SJSA1 (cell line): ENCODE data around the gene RGL4. TPM values are rescaled to one million over a fixed set of nuclear protein-coding genes. Genes with fewer than 3 reads are reported as not detected.
"Not testable (repeated sequence)": the region's sequence is repeated elsewhere in the genome, so short reads cannot be mapped to it uniquely, and the experiment has no call there.

ENCODE experiments used
- DNase-seq, 2 experiments: peaks; one replicate each; pipeline ENCODE4 v3.0.0-alpha.2; 2015 to 2020; ENCODE audit warnings: low spot score in 2 of 2, low read depth in 1 of 2
- H3K27ac ChIP-seq: fragments of 250-450 bp; sonication (Bioruptor Pico); 2 replicates; pipeline ENCODE4 v1.5.1; 2020; ENCODE audit warnings: mild to moderate bottlenecking, moderate library complexity
- H3K27me3 ChIP-seq: fragments of 250-450 bp; sonication (Bioruptor Pico); replicated peaks from 2 replicates; pipeline ENCODE4 v1.5.1; 2020; ENCODE audit warnings: mild to moderate bottlenecking, moderate library complexity
- H3K36me3 ChIP-seq: fragments of 250-450 bp; sonication (Bioruptor Pico); 2 replicates; pipeline ENCODE4 v1.5.1; 2020; ENCODE audit warnings: mild to moderate bottlenecking
- H3K4me1 ChIP-seq: fragments of 250-450 bp; sonication (Bioruptor Pico); replicated peaks from 2 replicates; pipeline ENCODE4 v1.6.1; 2021; ENCODE audit warnings: mild to moderate bottlenecking
- H3K4me3 ChIP-seq: fragments of 250-450 bp; sonication (Bioruptor Pico); 2 replicates; pipeline ENCODE4 v1.5.1; 2020; ENCODE audit warnings: mild to moderate bottlenecking
- H3K9me3 ChIP-seq: fragments of 250-450 bp; sonication (Bioruptor Pico); replicated peaks from 2 replicates; pipeline ENCODE4 v1.5.1; 2020; ENCODE audit warnings: mild to moderate bottlenecking
- total RNA-seq: library from RNA; depleted of rRNA; stranded (reverse); fragments of >200 nt; shearing (Covaris generic); gene quantifications from 2 replicates; pipeline ENCODE4 v1.2.3, GENCODE V29; 2014; rRNA removed

The RGL4 gene
- not detected in 2 replicates for total RNA-seq

GRCh38 chr22:23690713-23691112, at the start of gene RGL4:
Gene RGL4 (plus strand): TSS chr22:23691013. CDS start chr22:23692031, 1,018 bp downstream.
- DNase-seq = no peak
- Histone ChIP-seq H3K4me1 (no peaks in the 10 kb centered on the region), H3K4me3 (no peak within 1 kb of the TSS), H3K27ac (no peak within 1 kb of the TSS), H3K27me3 (no peaks in the 10 kb centered on the region), H3K36me3 (peaks cover 16% of the 10 kb centered on the region), H3K9me3 (no peaks in the 10 kb centered on the region)

GRCh38 chr22:23646526-23646925, 44.3 kb upstream of the RGL4 start:
- H3K4me1 ChIP-seq, H3K9me3 ChIP-seq, H3K4me3 ChIP-seq, H3K27ac ChIP-seq, H3K27me3 ChIP-seq, DNase-seq, H3K36me3 ChIP-seq: not testable (repeated sequence)

- no peak overlapping the region for H3K27ac ChIP-seq
- no peaks in the 10 kb centered on the region for H3K27me3 ChIP-seq
- no peaks in the 10 kb centered on the region for H3K4me1 ChIP-seq
- H3K36me3 ChIP-seq = no peaks in the 10 kb centered on the region
- H3K4me3 ChIP-seq = no peak overlapping the region
- no peaks in the 10 kb centered on the region for H3K9me3 ChIP-seq
- no peak for DNase-seq
These were observed 41.7 kb upstream of the RGL4 start for GRCh38 chr22:23649071-23649501.

- Histone ChIP-seq H3K36me3 (no peaks in the 10 kb centered on the region), H3K4me3 (no peak overlapping the region), H3K27ac (no peak overlapping the region), H3K4me1 (no peaks in the 10 kb centered on the region), H3K27me3 (no peaks in the 10 kb centered on the region), H3K9me3 (no peaks in the 10 kb centered on the region)
- no peak for DNase-seq
These were observed 39.1 kb upstream of the RGL4 start for GRCh38 chr22:23651676-23652075.

- Histone ChIP-seq H3K27me3 (no peaks in the 10 kb centered on the region), H3K4me1 (no peaks in the 10 kb centered on the region), H3K36me3 (no peaks in the 10 kb centered on the region), H3K4me3 (no peak overlapping the region), H3K27ac (no peak overlapping the region), H3K9me3 (no peaks in the 10 kb centered on the region)
- no peak for DNase-seq
These were observed 38.5 kb upstream of the RGL4 start for GRCh38 chr22:23652286-23652685.

- H3K36me3 ChIP-seq = no peaks in the 10 kb centered on the region
- H3K4me3 ChIP-seq = no peak overlapping the region
- no peaks in the 10 kb centered on the region for H3K4me1 ChIP-seq
- no peaks in the 10 kb centered on the region for H3K9me3 ChIP-seq
- DNase-seq = no peak
- no peaks in the 10 kb centered on the region for H3K27me3 ChIP-seq
- H3K27ac ChIP-seq = no peak overlapping the region
These were observed 38.1 kb upstream of the RGL4 start for GRCh38 chr22:23652711-23653110.

- H3K27ac ChIP-seq = no peak overlapping the region
- H3K4me3 ChIP-seq = no peak overlapping the region
- H3K4me1 ChIP-seq = no peaks in the 10 kb centered on the region
These were observed 34.8 kb upstream of the RGL4 start for GRCh38 chr22:23655891-23656475.

GRCh38 chr22:23657727-23658126, 33.1 kb upstream of the RGL4 start:
- Histone ChIP-seq H3K27ac (no peak overlapping the region), H3K36me3 (no peaks in the 10 kb centered on the region; the same call in 1 of the 2 replicates), H3K4me3 (no peak overlapping the region), H3K9me3 (peaks cover 4% of the 10 kb centered on the region), H3K27me3 (no peaks in the 10 kb centered on the region), H3K4me1 (no peaks in the 10 kb centered on the region)
- no peak for DNase-seq

More at GRCh38 chr22:23655891-23656475, 34.8 kb upstream of the RGL4 start:
- Histone ChIP-seq H3K9me3 (no peaks in the 10 kb centered on the region), H3K36me3 (no peaks in the 10 kb centered on the region; the same call in 1 of the 2 replicates), H3K27me3 (no peaks in the 10 kb centered on the region)
- DNase-seq = no peak

- H3K9me3 ChIP-seq, H3K4me3 ChIP-seq, H3K27ac ChIP-seq, H3K36me3 ChIP-seq, H3K27me3 ChIP-seq, H3K4me1 ChIP-seq, DNase-seq: not testable (repeated sequence)
These were observed 30.4 kb upstream of the RGL4 start for GRCh38 chr22:23660381-23660780.

GRCh38 chr22:23670378-23671295, 20.2 kb upstream of the RGL4 start:
- H3K27me3 ChIP-seq = no peaks in the 10 kb centered on the region
- H3K27ac ChIP-seq = no peak overlapping the region
- H3K9me3 ChIP-seq = no peaks in the 10 kb centered on the region
- no peaks in the 10 kb centered on the region for H3K4me1 ChIP-seq
- DNase-seq = no peak
- H3K36me3 ChIP-seq = no peaks in the 10 kb centered on the region; the same call in 1 of the 2 replicates
- H3K4me3 ChIP-seq = no peak overlapping the region

GRCh38 chr22:23671387-23671786, 19.4 kb upstream of the RGL4 start:
- H3K9me3 ChIP-seq, H3K36me3 ChIP-seq, DNase-seq, H3K4me3 ChIP-seq, H3K4me1 ChIP-seq, H3K27ac ChIP-seq, H3K27me3 ChIP-seq: not testable (repeated sequence)

GRCh38 chr22:23672307-23673049, 18.3 kb upstream of the RGL4 start:
- not testable (repeated sequence) for H3K4me1 ChIP-seq, H3K36me3 ChIP-seq, H3K27me3 ChIP-seq, H3K4me3 ChIP-seq, H3K27ac ChIP-seq, DNase-seq, H3K9me3 ChIP-seq

GRCh38 chr22:23673050-23673620, 17.7 kb upstream of the RGL4 start:
- H3K36me3 ChIP-seq = no peaks in the 10 kb centered on the region; the same call in 1 of the 2 replicates
- H3K27me3 ChIP-seq = no peaks in the 10 kb centered on the region
- H3K27ac ChIP-seq = no peak overlapping the region
- H3K4me1 ChIP-seq = no peaks in the 10 kb centered on the region
- DNase-seq = no peak
- no peak overlapping the region for H3K4me3 ChIP-seq
- no peaks in the 10 kb centered on the region for H3K9me3 ChIP-seq
